ENCODE results near the gene NRXN3.

The NRXN3 gene

DNA sequence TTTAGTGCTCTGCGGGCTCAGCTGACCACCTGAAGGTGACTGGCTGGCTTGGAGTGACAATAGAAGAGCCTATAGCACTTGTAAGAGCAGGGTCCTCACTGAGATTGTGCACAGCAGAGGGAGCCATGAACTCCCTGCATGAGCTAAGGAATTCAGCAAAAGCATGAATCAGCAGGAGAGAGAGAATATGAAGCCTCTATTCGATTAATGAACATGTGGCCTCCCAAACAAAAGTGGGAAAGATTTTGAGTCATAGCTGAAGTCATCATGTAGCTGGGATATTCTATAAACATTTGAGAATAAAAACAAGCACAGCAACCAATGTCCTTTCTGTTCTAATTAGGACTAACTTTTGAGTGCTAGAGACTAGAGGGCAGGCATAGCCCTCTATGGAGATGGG lies 1414.5 kb downstream of the NRXN3 start:
- DNase-seq (ENCODE audit: low read depth) = peak; percentile 48

DNA sequence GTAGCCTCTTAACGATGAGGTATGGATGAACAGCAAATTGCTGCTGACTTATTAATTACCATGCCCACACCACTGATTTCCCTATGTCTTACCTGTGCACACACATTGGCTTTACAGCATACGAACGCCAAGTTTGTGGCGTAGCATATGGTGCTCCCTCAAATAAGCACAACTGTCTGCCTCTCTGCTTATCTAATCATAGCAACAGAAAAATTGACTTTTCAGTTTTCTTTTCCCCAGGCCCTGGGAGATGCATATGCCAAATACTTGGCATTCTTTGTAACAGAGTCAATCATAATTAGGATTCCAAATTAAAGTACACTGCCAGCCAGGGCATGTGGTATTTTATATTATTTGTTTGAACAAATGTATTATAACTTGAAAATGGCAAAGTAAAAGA lies 1415.7 kb downstream of the NRXN3 start:
- no peak for DNase-seq (ENCODE audit: low read depth)

GRCh38 chr14:79586416-79586815 lies 1416.2 kb downstream of the NRXN3 start:
- DNase-seq (ENCODE audit: low read depth) = no peak

- no peak for DNase-seq (ENCODE audit: low read depth)
These were observed 1416.9 kb downstream of the NRXN3 start for GRCh38 chr14:79586989-79587598.

- DNase-seq (ENCODE audit: low read depth) = no peak
These were observed 1417.7 kb downstream of the NRXN3 start for GRCh38 chr14:79587875-79588274.

DNA sequence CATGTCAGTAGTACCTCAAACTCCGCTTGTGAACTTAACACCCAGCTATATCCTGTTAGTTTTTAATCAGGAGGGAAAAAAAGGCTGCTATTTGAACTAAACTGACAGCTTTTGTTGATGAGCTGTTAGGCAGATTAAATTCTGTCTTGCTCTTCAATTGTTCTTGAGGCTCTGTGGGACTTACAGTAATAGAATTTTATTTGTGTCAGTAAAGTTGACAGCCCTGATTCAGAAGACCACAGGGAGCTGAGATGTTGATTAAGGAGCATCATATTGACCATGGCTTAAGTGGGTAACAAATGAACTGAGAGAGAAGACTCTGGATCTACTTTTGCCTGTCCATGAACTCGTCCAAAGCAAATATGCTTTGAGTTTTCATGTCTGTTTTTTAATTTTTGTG lies 1418.2 kb downstream of the NRXN3 start:
- DNase-seq (ENCODE audit: low read depth) = no peak

- DNase-seq (ENCODE audit: low read depth) = peak; percentile 28
These were observed 1426.4 kb downstream of the NRXN3 start for GRCh38 chr14:79596551-79596950.

GRCh38 chr14:79597566-79597965 lies 1427.4 kb downstream of the NRXN3 start:
- DNase-seq (ENCODE audit: low read depth) = no peak

GRCh38 chr14:79598339-79598738 lies 1428.2 kb downstream of the NRXN3 start:
- no peak for DNase-seq (ENCODE audit: low read depth)

- no peak for DNase-seq (ENCODE audit: low read depth)
These were observed 1429.1 kb downstream of the NRXN3 start for GRCh38 chr14:79599239-79599638.

GRCh38 chr14:79600406-79600805 lies 1430.2 kb downstream of the NRXN3 start:
- DNase-seq (ENCODE audit: low read depth) = no peak

GRCh38 chr14:79601579-79601978 lies 1431.4 kb downstream of the NRXN3 start:
- DNase-seq (ENCODE audit: low read depth) = no peak

DNA sequence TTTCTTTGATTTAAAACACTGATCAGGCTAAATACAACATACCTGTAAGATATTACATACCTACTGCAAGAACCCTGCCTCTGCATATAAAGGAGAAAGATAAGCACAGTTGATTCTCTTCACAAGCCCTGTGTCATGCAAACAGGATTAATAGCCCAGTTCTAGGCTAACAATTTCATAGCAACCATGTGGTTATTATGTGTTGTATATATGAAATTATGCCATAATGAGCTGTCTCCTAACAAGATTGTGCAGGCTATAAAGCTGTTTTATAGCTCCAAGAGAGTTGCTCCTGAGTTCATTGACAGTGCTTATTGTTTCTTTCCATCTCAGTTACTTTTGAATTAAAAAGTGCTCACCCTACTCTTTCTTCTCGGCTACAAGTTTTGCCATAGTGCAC lies 1431.9 kb downstream of the NRXN3 start:
- no peak for DNase-seq (ENCODE audit: low read depth)

DNA sequence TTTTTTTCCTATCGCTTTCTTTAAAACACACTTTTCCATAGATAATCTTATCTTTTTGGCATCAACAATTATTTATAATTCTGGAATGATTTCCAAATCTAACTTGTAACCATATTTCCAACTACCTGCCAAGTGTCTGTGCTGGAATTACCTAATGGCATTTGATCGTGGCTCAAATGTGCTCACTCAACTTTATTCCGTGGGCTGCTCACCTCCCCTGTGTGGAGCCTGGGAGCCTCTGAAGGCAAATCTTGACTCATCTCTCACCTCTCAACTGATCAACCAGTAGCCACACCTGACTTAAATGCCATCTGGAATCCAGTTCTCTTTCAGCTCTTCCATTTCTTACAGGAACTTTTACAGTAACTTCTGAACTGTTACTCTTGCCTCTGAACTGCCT lies 1432.6 kb downstream of the NRXN3 start:
- no peak for DNase-seq (ENCODE audit: low read depth)

DNA sequence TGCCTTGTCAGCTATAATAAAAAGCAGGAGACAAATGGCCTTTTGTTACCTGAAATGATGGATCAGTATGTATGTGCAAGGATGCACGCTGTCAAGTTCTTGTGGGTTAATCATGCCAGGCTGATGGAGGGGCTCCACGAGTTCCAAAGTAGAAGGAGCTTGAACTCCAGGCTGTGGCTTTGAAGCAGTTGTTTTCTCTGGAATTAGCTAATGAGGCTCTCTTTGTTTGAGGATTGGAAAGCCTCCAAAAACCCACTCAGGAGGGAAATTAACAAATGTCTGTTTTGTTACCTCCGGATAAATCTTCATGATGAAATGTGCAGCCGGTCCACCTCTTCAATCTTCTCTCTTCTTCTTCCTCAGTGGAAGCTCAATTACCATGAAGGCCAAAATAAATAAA lies 1435.7 kb downstream of the NRXN3 start:
- DNase-seq (ENCODE audit: low read depth) = no peak

- DNase-seq (ENCODE audit: low read depth) = no peak
These were observed 1438.3 kb downstream of the NRXN3 start for GRCh38 chr14:79608446-79608845.

GRCh38 chr14:79613625-79614024 lies 1443.5 kb downstream of the NRXN3 start:
- DNase-seq (ENCODE audit: low read depth) = no peak

GRCh38 chr14:79614448-79614847 lies 1444.3 kb downstream of the NRXN3 start:
- DNase-seq (ENCODE audit: low read depth) = no peak

GRCh38 chr14:79627058-79627457 lies 1456.9 kb downstream of the NRXN3 start:
- no peak for DNase-seq (ENCODE audit: low read depth)

GRCh38 chr14:79629411-79630287 lies 1459.5 kb downstream of the NRXN3 start:
- DNase-seq (ENCODE audit: low read depth) = no peak

DNA sequence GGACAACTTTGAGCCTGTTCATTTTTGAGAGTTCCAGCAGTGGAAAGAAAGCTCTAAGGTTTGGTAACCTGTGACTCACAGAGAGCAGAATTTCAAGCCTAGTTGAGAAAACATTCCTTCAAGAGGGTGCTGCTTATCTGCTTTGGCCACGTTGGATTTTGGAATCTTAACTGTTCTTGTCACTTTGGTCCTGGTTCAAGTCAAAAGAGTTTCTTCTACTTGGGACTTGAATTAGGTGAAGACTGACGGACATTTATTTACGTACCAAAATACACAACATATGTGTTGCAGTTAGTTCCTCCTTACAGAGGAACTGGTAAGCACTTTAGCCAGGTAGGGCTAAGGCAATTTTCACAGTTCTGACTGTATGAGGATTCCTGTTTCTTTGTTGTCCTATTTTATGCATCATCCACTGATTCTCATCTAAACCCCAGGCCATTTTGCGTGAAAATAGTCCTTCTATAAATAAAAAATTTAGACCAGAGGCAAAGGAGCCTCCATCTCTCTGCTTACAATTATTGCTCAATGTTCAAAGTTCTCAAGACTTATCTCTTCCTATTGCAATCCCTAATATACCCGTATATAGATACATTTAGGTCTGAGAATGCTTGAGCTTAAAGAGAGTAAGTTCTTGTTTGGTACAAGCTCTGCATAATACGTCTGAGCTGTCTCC lies 1460.3 kb downstream of the NRXN3 start:
- no peak for DNase-seq (ENCODE audit: low read depth)

GRCh38 chr14:79631276-79631675 lies 1461.1 kb downstream of the NRXN3 start:
- DNase-seq (ENCODE audit: low read depth) = no peak

DNA sequence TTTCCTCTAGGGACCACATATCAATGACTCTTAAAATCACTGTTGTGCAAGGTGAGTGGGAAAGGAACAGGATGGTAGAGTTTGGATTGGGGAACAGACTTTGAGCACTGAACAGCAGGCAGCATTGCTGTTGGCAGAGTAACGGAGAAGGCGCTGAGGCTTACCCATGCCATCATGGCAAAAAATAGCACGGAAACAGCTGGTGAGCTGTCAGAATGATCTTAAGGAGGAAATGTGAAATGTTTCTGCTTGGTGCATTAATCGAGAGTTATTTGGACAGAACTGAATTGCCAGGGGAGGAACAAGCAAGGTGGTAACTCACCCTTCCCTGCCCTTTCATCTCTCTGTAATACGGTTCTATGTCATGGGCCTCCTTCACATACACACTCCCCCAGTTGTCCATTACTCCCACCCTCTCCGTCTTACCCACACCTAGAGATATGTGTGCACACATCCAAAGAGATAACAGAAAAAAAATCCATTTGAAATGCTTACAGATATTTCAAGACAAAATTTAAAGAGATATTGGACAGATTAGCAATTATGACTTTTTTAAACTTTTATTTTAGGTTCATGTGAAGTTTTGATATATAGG lies 1468.6 kb downstream of the NRXN3 start:
- DNase-seq (ENCODE audit: low read depth) = no peak

All from GM04503 (cell line).